GM12878 (cell line): ENCODE data around the gene NHERF2. TPM values are rescaled to one million over a fixed set of nuclear protein-coding genes. Genes with fewer than 3 reads are reported as not detected.
A peak's percentile ranks its signal among the peaks of the same experiment; 100 is the strongest.

Experiments
- ATAC-seq: fragments of 200-7000 bp; cut with Tn5 transposase; 3 replicates; pipeline ENCODE4 v1.9.1; 2020; ENCODE audit warnings: mild to moderate bottlenecking, moderate library complexity
- BruUV-seq: library from RNA; stranded (reverse); fragments of 400-500 nt; replicated peaks from 2 replicates; lab custom pipeline; 2021; lab: Mats Ljungman, UMichigan
- CTCF ChIA-PET: fragments of 300-600 bp; sonication (Branson Sonifier 250); formaldehyde crosslinking; extraction: SDS; loops from one replicate; lab custom pipeline; 2021; ENCODE audit warnings: inconsistent platforms; lab: Yijun Ruan, JAX
- POLR2A ChIA-PET: fragments of 350-600 bp; formaldehyde crosslinking; extraction: SDS; loops from one replicate; lab custom pipeline; 2021; ENCODE audit warnings: inconsistent platforms; lab: Charles Lee
- RAD21 ChIA-PET: fragments of 300-600 bp; sonication (Branson Sonifier 250); formaldehyde crosslinking; loops from one replicate; lab custom pipeline; 2023; ENCODE audit warnings: antibody characterized with exemption; ENCODE audit not compliant: unreplicated experiment; lab: Charles Lee
- SMC1A ChIA-PET: fragments of 300-600 bp; sonication (Branson Sonifier 250); formaldehyde crosslinking; loops from one replicate; lab custom pipeline; 2023; ENCODE audit not compliant: unreplicated experiment, uncharacterized antibody; lab: Charles Lee
- DNase-seq: peaks from one replicate; pipeline ENCODE4 v3.0.0-alpha.2; 2011; ENCODE audit warnings: low read depth, low spot score
- FAIRE-seq: peaks from 3 replicates; lab custom pipeline; 2011; peaks lifted over from hg19 to GRCh38; lab: Jason Lieb, UNC
- H2AFZ ChIP-seq: 2 replicates; pipeline ENCODE4 v1.6.0; 2011; ENCODE audit warnings: low read depth, low read length, control low read depth; ENCODE audit not compliant: control insufficient read depth
- H3K27ac ChIP-seq: 2 replicates; pipeline ENCODE4 v1.5.1; 2011; ENCODE audit warnings: control low read depth; ENCODE audit not compliant: control insufficient read depth, insufficient read depth
- H3K27me3 ChIP-seq, 2 experiments: replicated peaks in 1 of 2; 2 replicates each; pipeline versions ENCODE4 v1.6.0 to v1.6.1; 2011; ENCODE audit warnings: low read length in 1 of 2; ENCODE audit not compliant: control insufficient read depth in 2 of 2, insufficient read depth in 2 of 2
- H3K36me3 ChIP-seq, 2 experiments: 2 replicates each; pipeline ENCODE4 v1.5.1; 2011; ENCODE audit warnings: low read length in 1 of 2; ENCODE audit not compliant: control insufficient read depth in 2 of 2, insufficient read depth in 2 of 2
- H3K4me1 ChIP-seq: 2 replicates; pipeline ENCODE4 v1.6.1; 2011; ENCODE audit warnings: mild to moderate bottlenecking, low read length, moderate library complexity, mixed read lengths; ENCODE audit not compliant: control insufficient read depth, insufficient read depth
- H3K4me2 ChIP-seq: 2 replicates; pipeline ENCODE4 v1.6.0; 2011; ENCODE audit warnings: control low read depth; ENCODE audit not compliant: control insufficient read depth, insufficient read depth
- H3K4me3 ChIP-seq: fragments of 200-600 bp; sonication (generic); 2 replicates; pipeline ENCODE4 v1.5.1; 2016
- H3K79me2 ChIP-seq: 2 replicates; pipeline ENCODE4 v1.6.0; 2011; ENCODE audit warnings: low read length; ENCODE audit not compliant: control insufficient read depth, insufficient read depth
- H3K9ac ChIP-seq: 2 replicates; pipeline ENCODE4 v1.8.0; 2011; ENCODE audit warnings: low read length, control low read depth, mixed read lengths; ENCODE audit not compliant: control insufficient read depth, insufficient read depth
- H3K9me3 ChIP-seq: replicated peaks from 3 replicates; pipeline ENCODE4 v1.5.1; 2011; ENCODE audit warnings: mild to moderate bottlenecking, low read length; ENCODE audit not compliant: control insufficient read depth, insufficient read depth
- H4K20me1 ChIP-seq: 2 replicates; pipeline ENCODE4 v1.6.0; 2011; ENCODE audit not compliant: control insufficient read depth, insufficient read depth
- SMARCA5 ChIP-seq: fragments of 450-650 bp; IDR thresholded peaks from 2 replicates; pipeline ENCODE4 v1.6.1; 2017; ENCODE audit warnings: mild to moderate bottlenecking
- SUPT20H ChIP-seq: IDR thresholded peaks from 2 replicates; pipeline ENCODE4 v1.6.1; 2011; ENCODE audit warnings: low read depth, mild to moderate bottlenecking, low read length, moderate library complexity, borderline replicate concordance; ENCODE audit not compliant: control insufficient read depth
- TAF1 ChIP-seq: IDR thresholded peaks from 2 replicates; pipeline ENCODE4 v1.6.1; 2011; ENCODE audit warnings: mild to moderate bottlenecking, low read depth, low read length, borderline replicate concordance
- TBL1XR1 ChIP-seq: IDR thresholded peaks from 2 replicates; pipeline ENCODE4 v1.6.1; 2012; ENCODE audit warnings: low read depth, low read length, improper control_type of control experiment
- WRNIP1 ChIP-seq: IDR thresholded peaks from 2 replicates; pipeline ENCODE4 v1.6.1; 2011; ENCODE audit warnings: low read depth, low read length, improper control_type of control experiment, borderline replicate concordance
- WGBS: methylation state at CpG from one replicate; pipeline ENCODE4 v1.1.6; 2016; ENCODE audit warnings: low lambda C conversion rate; ENCODE audit not compliant: insufficient replicate concordance, insufficient coverage; ENCODE audit errors: missing lambda C conversion rate; 5-methylcytosine and 5-hydroxymethylcytosine counted together
- in situ Hi-C: fragments of 300-500 bp; cut with MboI; formaldehyde crosslinking; loops from 9 replicates; pipeline ENCODE4 v1.14.3; 2018; ENCODE audit warnings: mixed read lengths
- intact Hi-C: fragments of 100-400 bp; cut with micrococcal nuclease; formaldehyde crosslinking; loops from one replicate; pipeline ENCODE4 v1.14.2; 2022; ENCODE audit not compliant: unreplicated experiment
- polyA plus RNA-seq, 11 experiments: library from polyadenylated mRNA; depleted of rRNA in 4 of 11; unstranded in 6 of 11; stranded (reverse) in 5 of 11; fragments of >200 nt; fragmentation: Nextera tagmentation in 4 of 11; fragmentation: Illumina TruSeq in 1 of 11; extraction: Ambion mirVana in 4 of 11; extraction: Trizol in 1 of 11; gene quantifications; 1 replicate in 1 of 11; 2 replicates in 10 of 11; pipeline versions ENCODE4 v1.2.1 to v1.2.3, GENCODE V29; 2011 to 2016; ENCODE audit warnings: inconsistent platforms in 2 of 11, missing spikeins in 2 of 11, low read depth in 1 of 11
- total RNA-seq, 4 experiments: library from RNA; depleted of rRNA in 3 of 4; stranded (reverse); fragments of >200 nt in 3 of 4; fragmentation: Illumina TruSeq in 1 of 4; extraction: Trizol in 1 of 4; gene quantifications; 2 replicates each; pipeline versions ENCODE4 v1.2.1 to v1.2.3, GENCODE V29; 2013 to 2021
- TF ChIP-seq, protein P1 (sequence below): fragments of 450-650 bp; IDR thresholded peaks from 2 replicates; pipeline ENCODE4 v1.6.1; 2016; ENCODE audit warnings: mild to moderate bottlenecking, moderate library complexity, borderline replicate concordance
- TF ChIP-seq, protein P2 (sequence below): fragments of 450-650 bp; IDR thresholded peaks from 2 replicates; pipeline ENCODE4 v1.6.1; 2016; ENCODE audit warnings: mild to moderate bottlenecking

NHERF2 gene
- total and polyA plus RNA-seq, 10 of the 15 experiments (the other 5 are each of a cell fraction or from before 2014, with no cell fraction given): 0.05 to 0.31 (median 0.08) TPM; not detected in 4

GRCh38 chr16:2045965-2046892, 19.5 kb downstream of the NHERF2 start:
- Histone ChIP-seq H3K4me3 (peak overlapping the region; percentile 97), H3K27ac (no peak overlapping the region), H3K27me3 (no peaks in the 10 kb centered on the region), H3K4me1 (peaks cover 22% of the 10 kb centered on the region), H3K36me3 (peaks cover 0 to 1% of the 10 kb centered on the region in 2 experiments; a peak in 2 of 4 replicates), H3K79me2 (peaks cover 16% of the 10 kb centered on the region), H4K20me1 (no peaks in the 10 kb centered on the region), H3K9me3 (no peaks in the 10 kb centered on the region), H3K4me2 (peak overlapping the region; percentile 89), H2AFZ (no peak overlapping the region), H3K9ac (no peak overlapping the region)
- POLR2A ChIA-PET: interaction anchor here (1.0 kb wide), 1 partner anchor 169 kb away, joined by 3 read pairs; the partner anchor contains the start of gene PGP
- in situ Hi-C loops: no loop called here
- TF ChIP-seq TBL1XR1 (no peak), SUPT20H (no peak)
- DNase-seq (no peak), FAIRE-seq (no peak), ATAC-seq (no peak)
- CTCF ChIA-PET: interaction anchor here (0.6 to 2.8 kb wide), 3 partner anchors 42 to 347 kb away, joined by 4 to 16 read pairs (median 8); no protein-coding TSS in a partner anchor
- RAD21 ChIA-PET: interaction anchor here (1.4 to 2.1 kb wide), 3 partner anchors 23 to 94 kb away, joined by 5 to 9 read pairs (median 5); partner anchors contain the start of gene PKD1
- intact Hi-C loops: no loop called here
- BruUV-seq: no TSS peak
- WGBS: 90% methylated on average over 21 of the region's 21 CpGs
- SMC1A ChIA-PET: interaction anchor here (1.4 kb wide), 2 partner anchors 38 to 94 kb away, joined by 3 to 8 read pairs; no protein-coding TSS in a partner anchor

DNA sequence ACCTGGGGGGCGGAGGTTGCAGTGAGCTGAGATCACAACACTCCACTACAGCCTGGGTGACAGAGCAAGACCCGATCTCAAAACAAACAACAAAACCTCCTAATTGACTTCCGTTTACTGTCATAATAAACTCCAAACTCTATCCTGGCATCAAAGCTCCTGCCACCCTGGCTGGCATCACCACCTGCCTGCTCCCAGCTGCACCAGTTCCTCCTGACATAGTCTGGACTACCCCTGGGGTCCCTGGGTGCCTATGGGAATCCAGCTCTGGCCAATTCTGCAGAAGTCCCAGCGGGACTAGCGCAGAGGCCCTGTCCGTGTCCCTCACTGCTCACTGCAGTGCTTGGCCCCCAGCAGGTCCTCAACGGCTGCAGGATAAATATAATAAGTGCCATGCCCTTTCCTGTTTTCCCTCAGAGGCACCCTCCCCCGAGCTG, 20.2 kb downstream of the NHERF2 start:
- RAD21 ChIA-PET: interaction anchor here (1.2 to 2.1 kb wide), 4 partner anchors 24 to 460 kb away, joined by 3 to 9 read pairs (median 5); partner anchors contain the start of gene PKD1
- CTCF ChIA-PET: interaction anchor here (1.3 to 2.8 kb wide), 3 partner anchors 24 to 93 kb away, joined by 6 to 16 read pairs (median 8); no protein-coding TSS in a partner anchor
- intact Hi-C loops: no loop called here
- DNase-seq: no peak
- Histone ChIP-seq H2AFZ (peak overlapping the region; percentile 89), H3K9ac (peak overlapping the region; percentile 71), H3K79me2 (peaks cover 16% of the 10 kb centered on the region), H3K27ac (peak overlapping the region; percentile 48), H3K4me2 (peak overlapping the region; percentile 89), H3K36me3 (peaks cover 0 to 1% of the 10 kb centered on the region in 2 experiments; a peak in 2 of 4 replicates), H3K4me3 (peak overlapping the region; percentile 97), H4K20me1 (no peaks in the 10 kb centered on the region), H3K27me3 (no peaks in the 10 kb centered on the region), H3K4me1 (peaks cover 22% of the 10 kb centered on the region), H3K9me3 (no peaks in the 10 kb centered on the region)
- WGBS: 15% methylated on average over 8 of the region's 8 CpGs
- SMC1A ChIA-PET: interaction anchor here (1.4 kb wide), 2 partner anchors 39 to 93 kb away, joined by 3 to 8 read pairs; no protein-coding TSS in a partner anchor
- POLR2A ChIA-PET: interaction anchor here (1.0 to 1.3 kb wide), 3 partner anchors 75 to 168 kb away, joined by 3 to 5 read pairs (median 4); partner anchors contain the start of genes PGP and TBL3
- in situ Hi-C loops: no loop called here
- peak; percentile 64 for FAIRE-seq
- ATAC-seq: peak; percentile 12
- BruUV-seq: no TSS peak
- TF ChIP-seq SMARCA5 (no peak), TBL1XR1 (no peak), TAF1 (no peak), WRNIP1 (no peak)
- TF ChIP-seq, protein P1, sequence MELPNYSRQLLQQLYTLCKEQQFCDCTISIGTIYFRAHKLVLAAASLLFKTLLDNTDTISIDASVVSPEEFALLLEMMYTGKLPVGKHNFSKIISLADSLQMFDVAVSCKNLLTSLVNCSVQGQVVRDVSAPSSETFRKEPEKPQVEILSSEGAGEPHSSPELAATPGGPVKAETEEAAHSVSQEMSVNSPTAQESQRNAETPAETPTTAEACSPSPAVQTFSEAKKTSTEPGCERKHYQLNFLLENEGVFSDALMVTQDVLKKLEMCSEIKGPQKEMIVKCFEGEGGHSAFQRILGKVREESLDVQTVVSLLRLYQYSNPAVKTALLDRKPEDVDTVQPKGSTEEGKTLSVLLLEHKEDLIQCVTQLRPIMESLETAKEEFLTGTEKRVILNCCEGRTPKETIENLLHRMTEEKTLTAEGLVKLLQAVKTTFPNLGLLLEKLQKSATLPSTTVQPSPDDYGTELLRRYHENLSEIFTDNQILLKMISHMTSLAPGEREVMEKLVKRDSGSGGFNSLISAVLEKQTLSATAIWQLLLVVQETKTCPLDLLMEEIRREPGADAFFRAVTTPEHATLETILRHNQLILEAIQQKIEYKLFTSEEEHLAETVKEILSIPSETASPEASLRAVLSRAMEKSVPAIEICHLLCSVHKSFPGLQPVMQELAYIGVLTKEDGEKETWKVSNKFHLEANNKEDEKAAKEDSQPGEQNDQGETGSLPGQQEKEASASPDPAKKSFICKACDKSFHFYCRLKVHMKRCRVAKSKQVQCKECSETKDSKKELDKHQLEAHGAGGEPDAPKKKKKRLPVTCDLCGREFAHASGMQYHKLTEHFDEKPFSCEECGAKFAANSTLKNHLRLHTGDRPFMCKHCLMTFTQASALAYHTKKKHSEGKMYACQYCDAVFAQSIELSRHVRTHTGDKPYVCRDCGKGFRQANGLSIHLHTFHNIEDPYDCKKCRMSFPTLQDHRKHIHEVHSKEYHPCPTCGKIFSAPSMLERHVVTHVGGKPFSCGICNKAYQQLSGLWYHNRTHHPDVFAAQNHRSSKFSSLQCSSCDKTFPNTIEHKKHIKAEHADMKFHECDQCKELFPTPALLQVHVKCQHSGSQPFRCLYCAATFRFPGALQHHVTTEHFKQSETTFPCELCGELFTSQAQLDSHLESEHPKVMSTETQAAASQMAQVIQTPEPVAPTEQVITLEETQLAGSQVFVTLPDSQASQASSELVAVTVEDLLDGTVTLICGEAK: no peak
- TF ChIP-seq, protein P2, sequence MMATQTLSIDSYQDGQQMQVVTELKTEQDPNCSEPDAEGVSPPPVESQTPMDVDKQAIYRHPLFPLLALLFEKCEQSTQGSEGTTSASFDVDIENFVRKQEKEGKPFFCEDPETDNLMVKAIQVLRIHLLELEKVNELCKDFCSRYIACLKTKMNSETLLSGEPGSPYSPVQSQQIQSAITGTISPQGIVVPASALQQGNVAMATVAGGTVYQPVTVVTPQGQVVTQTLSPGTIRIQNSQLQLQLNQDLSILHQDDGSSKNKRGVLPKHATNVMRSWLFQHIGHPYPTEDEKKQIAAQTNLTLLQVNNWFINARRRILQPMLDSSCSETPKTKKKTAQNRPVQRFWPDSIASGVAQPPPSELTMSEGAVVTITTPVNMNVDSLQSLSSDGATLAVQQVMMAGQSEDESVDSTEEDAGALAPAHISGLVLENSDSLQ: no peak
